H1 (cell line): ENCODE measurements around the gene DIPK2B. TPM values are rescaled to one million over a fixed set of nuclear protein-coding genes. Genes with fewer than 3 reads are reported as not detected.

Experiments used
- CTCF ChIP-seq, 3 experiments: IDR thresholded peaks; 1 replicate in 2 of 3; 2 replicates in 1 of 3; pipeline versions ENCODE4 v1.5.1 to v1.6.1; 2011; ENCODE audit warnings: low read length in 3 of 3, mild to moderate bottlenecking in 3 of 3, inconsistent platforms in 2 of 3, low read depth in 1 of 3, moderate library complexity in 1 of 3; ENCODE audit not compliant: insufficient read depth in 1 of 3; ENCODE audit errors: control extremely low read depth in 1 of 3
- E2F6 ChIP-seq: IDR thresholded peaks from 2 replicates; pipeline ENCODE4 v1.6.1; 2012; ENCODE audit warnings: inconsistent platforms
- JUN ChIP-seq: IDR thresholded peaks from 2 replicates; pipeline ENCODE4 v1.6.1; 2011; ENCODE audit warnings: low read depth, mild to moderate bottlenecking, improper control_type of control experiment, low read length
- SIN3A ChIP-seq, 2 experiments: IDR thresholded peaks in 1 of 2; conservative IDR thresholded peaks in 1 of 2; 2 replicates each; pipeline ENCODE4 v1.6.1; 2011 to 2012; ENCODE audit warnings: low read length in 2 of 2, improper control_type of control experiment in 1 of 2, low read depth in 1 of 2, mild to moderate bottlenecking in 1 of 2
- polyA plus RNA-seq, 7 experiments: library from polyadenylated mRNA; depleted of rRNA in 3 of 7; stranded (reverse) in 5 of 7; unstranded in 2 of 7; fragments of >200 nt in 5 of 7; fragments of 200-250 nt in 2 of 7; gene quantifications; 1 replicate in 5 of 7; 2 replicates in 1 of 7; 4 replicates in 1 of 7; pipeline versions ENCODE4 v1.2.1 to v1.2.3, GENCODE V29; 2011 to 2013; ENCODE audit warnings: missing spikeins in 2 of 7, mixed read lengths in 2 of 7
- total RNA-seq: library from RNA; stranded (reverse); fragmentation: NEBNext Ultra II Directional; extraction: Animal tissue kit (Norgen Biotek cat#: 25700); gene quantifications from 2 replicates; pipeline ENCODE4 v1.2.1, GENCODE V29; 2021

The DIPK2B gene
- total and polyA plus RNA-seq, 2 of the 8 experiments (the other 6 are each of a cell fraction or from before 2014, with no cell fraction given): not detected

GRCh38 chrX:45228126-45228525 lies 27.4 kb upstream of the DIPK2B start (continued):
- TF ChIP-seq CTCF (IDR thresholded peaks at IDR 0.05; ENCODE audit: control extremely low read depth in 1 of 3, insufficient read depth in 1 of 3, low read depth in 1 of 3, low read length in 3 of 3) (no peak), SIN3A (conservative IDR thresholded peaks at IDR 0.05 in 1 of 2, IDR thresholded peaks at IDR 0.05 in 1 of 2; ENCODE audit: low read depth in 1 of 2, low read length in 2 of 2) (no peak), JUN (no peak), E2F6 (no peak)
- TF ChIP-seq, all 59 proteins: peak for 0
